A549 (cell line): ENCODE measurements around the gene IL1B. TPM values are rescaled to one million over a fixed set of nuclear protein-coding genes. Genes with fewer than 3 reads are reported as not detected.
A peak's percentile ranks its signal among the peaks of the same experiment; 100 is the strongest.

ENCODE experiments used
- ATAC-seq, 2 experiments: fragments of 200-7000 bp in 1 of 2; fragments of >200 bp in 1 of 2; cut with Nextera tagmentation in 1 of 2; cut with Tn5 transposase in 1 of 2; 3 replicates each; pipeline versions ENCODE4 v1.8.0 to v1.9.1; 2018 to 2020; ENCODE audit warnings: mild to moderate bottlenecking in 1 of 2, moderate library complexity in 1 of 2
- CTCF ChIA-PET: fragments of 300-600 bp; sonication (Branson Sonifier 250); formaldehyde crosslinking; extraction: SDS; loops from one replicate; lab custom pipeline; 2021; ENCODE audit warnings: antibody characterized with exemption, inconsistent platforms; lab: Yijun Ruan, JAX
- POLR2A ChIA-PET: fragments of 350-600 bp; formaldehyde crosslinking; extraction: SDS; loops from one replicate; lab custom pipeline; 2021; ENCODE audit warnings: antibody characterized with exemption, inconsistent platforms; lab: Yijun Ruan, JAX
- DNase-seq, 2 experiments: peaks; one replicate each; pipeline versions ENCODE4 v3.0.0 to v3.0.0-alpha.2; 2011 to 2016; ENCODE audit warnings: low read depth in 1 of 2, low spot score in 1 of 2
- FAIRE-seq: peaks from 2 replicates; lab custom pipeline; 2011; peaks lifted over from hg19 to GRCh38; lab: Jason Lieb, UNC
- H3K27ac ChIP-seq, 2 experiments: fragments of >200 bp; sonication (Bioruptor Twin); formaldehyde crosslinking; 3 replicates each; pipeline ENCODE4 v1.5.1; 2016 to 2017
- H3K4me1 ChIP-seq: fragments of >200 bp; sonication (Bioruptor Twin); formaldehyde crosslinking; 3 replicates; pipeline ENCODE4 v1.6.1; 2016
- H3K4me2 ChIP-seq: fragments of >200 bp; sonication (Bioruptor Twin); formaldehyde crosslinking; 3 replicates; pipeline ENCODE4 v1.6.1; 2016
- H3K4me3 ChIP-seq: fragments of >200 bp; sonication (Bioruptor Twin); formaldehyde crosslinking; 3 replicates; pipeline ENCODE4 v1.5.1; 2016
- H3K9me3 ChIP-seq: fragments of >200 bp; sonication (Bioruptor Twin); formaldehyde crosslinking; 3 replicates; pipeline ENCODE4 v1.6.1; 2016
- BHLHE40 ChIP-seq: IDR thresholded peaks from 2 replicates; pipeline ENCODE4 v1.6.1; 2012; ENCODE audit warnings: low read depth, low read length, inconsistent platforms
- CBX2 ChIP-seq: fragments of 200-600 bp; sonication (generic); IDR thresholded peaks from 2 replicates; pipeline ENCODE4 v1.6.1; 2016; ENCODE audit warnings: low read depth, mild to moderate bottlenecking, borderline replicate concordance
- CHD2 ChIP-seq: fragments of 150-350 bp; IDR thresholded peaks from 2 replicates; pipeline ENCODE4 v1.6.1; 2014; ENCODE audit warnings: low read length; ENCODE audit not compliant: partially characterized antibody
- EHF ChIP-seq: fragments of 250-450 bp; sonication (Bioruptor Pico); IDR thresholded peaks from 2 replicates; pipeline ENCODE4 v1.5.0; 2020; ENCODE audit warnings: mild to moderate bottlenecking
- EHMT2 ChIP-seq: fragments of 200-600 bp; sonication (generic); IDR thresholded peaks from 2 replicates; pipeline ENCODE4 v1.6.1; 2016; ENCODE audit warnings: antibody characterized with exemption, low read depth, mild to moderate bottlenecking, moderate library complexity
- FOSL2 ChIP-seq, 2 experiments: fragments of 450-650 bp in 1 of 2; fragments of >200 bp in 1 of 2; sonication (Bioruptor Twin) in 1 of 2; formaldehyde crosslinking; IDR thresholded peaks; 2 replicates each; pipeline versions ENCODE4 v1.5.0 to v1.6.1; 2016 to 2020; ENCODE audit warnings: mild to moderate bottlenecking in 1 of 2, moderate library complexity in 1 of 2
- GATA3 ChIP-seq: IDR thresholded peaks from 2 replicates; pipeline ENCODE4 v1.6.1; 2012; ENCODE audit warnings: borderline replicate concordance
- MAX ChIP-seq: IDR thresholded peaks from 2 replicates; pipeline ENCODE4 v1.6.1; 2012
- MAZ ChIP-seq: fragments of 150-350 bp; IDR thresholded peaks from 2 replicates; pipeline ENCODE4 v1.6.1; 2014; ENCODE audit warnings: antibody characterized with exemption, low read depth, low read length, borderline replicate concordance
- NFE2L2 ChIP-seq: fragments of 150-350 bp; conservative IDR thresholded peaks from 2 replicates; pipeline ENCODE4 v1.6.1; 2014; ENCODE audit warnings: low read length
- NPAS2 ChIP-seq: fragments of 250-450 bp; sonication (Bioruptor Pico); IDR thresholded peaks from 2 replicates; pipeline ENCODE4 v1.8.0; 2022; ENCODE audit warnings: mild to moderate bottlenecking, moderate library complexity, borderline replicate concordance
- NR3C1 ChIP-seq: fragments of >200 bp; sonication (Bioruptor Twin); formaldehyde crosslinking; IDR thresholded peaks from 3 replicates; pipeline ENCODE4 v1.6.1; 2017
- RAD21 ChIP-seq, 2 experiments: fragments of >200 bp in 1 of 2; sonication (Bioruptor Twin) in 1 of 2; formaldehyde crosslinking in 1 of 2; IDR thresholded peaks in 1 of 2; conservative IDR thresholded peaks in 1 of 2; 2 replicates in 1 of 2; 3 replicates in 1 of 2; pipeline ENCODE4 v1.6.1; 2012 to 2018; ENCODE audit warnings: inconsistent platforms in 1 of 2
- REST ChIP-seq: fragments of 200-600 bp; sonication (generic); IDR thresholded peaks from 2 replicates; pipeline ENCODE4 v1.6.1; 2016; ENCODE audit warnings: antibody characterized with exemption, mild to moderate bottlenecking, moderate library complexity
- TFCP2L1 ChIP-seq: fragments of 250-450 bp; sonication (Bioruptor Pico); IDR thresholded peaks from 2 replicates; pipeline ENCODE4 v1.5.0; 2021; ENCODE audit warnings: mild to moderate bottlenecking
- TP53 ChIP-seq: fragments of 250-450 bp; sonication (Bioruptor Pico); IDR thresholded peaks from 2 replicates; pipeline ENCODE4 v1.5.0; 2021; ENCODE audit warnings: mild to moderate bottlenecking, moderate library complexity
- ZFP36 ChIP-seq: fragments of 450-650 bp; IDR thresholded peaks from 2 replicates; pipeline ENCODE4 v1.6.1; 2014; ENCODE audit warnings: borderline replicate concordance; ENCODE audit not compliant: partially characterized antibody
- WGBS: methylation state at CpG from one replicate; pipeline ENCODE4 v1.1.6; 2017; ENCODE audit errors: missing lambda C conversion rate; 5-methylcytosine and 5-hydroxymethylcytosine counted together
- polyA plus RNA-seq, 4 experiments: library from polyadenylated mRNA; depleted of rRNA in 3 of 4; stranded (reverse); fragments of >200 nt; fragmentation: RNase III in 1 of 4; extraction: RNeasy Plus Mini Kit Qiagen cat#74134 plus additional on column Dnase treatment in 1 of 4; gene quantifications; 2 replicates in 3 of 4; 3 replicates in 1 of 4; pipeline ENCODE4 v1.2.3, GENCODE V29; 2011 to 2017
- TF ChIP-seq, protein P1 (sequence below): fragments of >200 bp; sonication (Bioruptor Twin); formaldehyde crosslinking; IDR thresholded peaks from 3 replicates; pipeline ENCODE4 v1.6.1; 2016
- TF ChIP-seq, protein P2 (sequence below): IDR thresholded peaks from 2 replicates; pipeline ENCODE4 v1.6.1; 2012

Gene IL1B
- polyA plus RNA-seq, 2 of the 4 experiments (the other 2 are of a cell fraction) = 0.54 to 0.70 TPM

DNA sequence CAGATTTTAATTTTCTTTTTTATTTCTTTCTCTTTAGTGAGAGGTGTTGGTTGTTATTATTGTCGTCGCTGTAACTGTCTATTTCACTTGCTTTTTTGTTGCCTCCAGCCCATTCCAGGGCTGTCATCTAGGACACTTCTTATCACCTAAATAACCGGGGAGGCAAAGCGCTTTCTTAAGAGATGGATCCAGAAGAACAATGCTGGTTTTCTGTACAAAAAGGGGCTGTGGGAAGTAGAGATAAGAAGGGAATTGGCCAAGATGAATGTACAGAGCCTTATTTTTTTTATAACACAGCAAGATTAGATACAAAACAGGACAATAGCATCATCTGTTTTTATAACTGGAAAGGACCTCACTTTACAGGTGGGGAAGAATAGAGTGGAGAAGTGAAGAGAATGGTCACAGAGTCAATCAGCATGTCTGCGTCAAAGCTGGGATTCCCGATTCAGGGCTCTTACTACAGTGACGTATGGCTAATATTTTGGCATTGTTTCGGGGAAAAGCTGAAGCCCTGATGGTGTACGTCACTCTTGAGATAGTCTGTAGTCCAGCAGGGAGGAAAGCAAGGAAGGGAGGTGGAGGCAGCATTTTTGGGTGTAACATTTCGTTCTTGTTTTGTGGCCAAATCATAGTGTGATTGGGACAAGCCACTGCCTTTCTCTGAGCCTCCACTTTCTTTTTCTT, 23.2 kb downstream of the IL1B start:
- no peak for DNase-seq

GRCh38 chr2:112812318-112813267, 24.0 kb downstream of the IL1B start:
- no peak for TF ChIP-seq RAD21 (conservative IDR thresholded peaks at IDR 0.05 in 1 of 2, IDR thresholded peaks at IDR 0.05 in 1 of 2)
- TF ChIP-seq NR3C1 = no peak
- TF ChIP-seq GATA3 = no peak
- TF ChIP-seq MAZ = no peak
- no peak for TF ChIP-seq ZFP36
- no peak for TF ChIP-seq EHF
- TF ChIP-seq CBX2 = no peak
- TF ChIP-seq TFCP2L1 = no peak
- no peak for TF ChIP-seq FOSL2 (IDR thresholded peaks at IDR 0.05)
- no peak for TF ChIP-seq FOSL2 (CRISPR knock-in tag; IDR thresholded peaks at IDR 0.05)
- TF ChIP-seq NPAS2 (CRISPR knock-in tag) = no peak
- no peak for TF ChIP-seq EHMT2
- FAIRE-seq (no peak), DNase-seq (no peak), ATAC-seq (no peak)
- Histone ChIP-seq H3K27ac (peak overlapping the region in 1 of 2 experiments; percentile 66; a peak in 1 of 6 replicates), H3K4me3 (no peak overlapping the region), H3K9me3 (no peaks in the 10 kb centered on the region), H3K4me1 (peaks cover 15% of the 10 kb centered on the region), H3K4me2 (peak overlapping the region; percentile 24; the same call in 2 of the 3 replicates)
- ChIA-PET POLR2A (no interaction called here), CTCF (interaction anchor here (1.5 to 2.3 kb wide), 3 partner anchors 61 to 72 kb away, joined by 4 to 6 read pairs (median 5); no protein-coding TSS in a partner anchor)
- 83% methylated on average over 14 of the region's 14 CpGs for WGBS

More for the DNA sequence above, 23.2 kb downstream of the IL1B start:
- no peak overlapping the region for H3K27ac ChIP-seq
- ChIA-PET CTCF (interaction anchor here (2.3 kb wide), 1 partner anchor 64 kb away, joined by 6 read pairs; no protein-coding TSS in a partner anchor), POLR2A (no interaction called here)
- no peak overlapping the region for H3K4me2 ChIP-seq
- H3K9me3 ChIP-seq = no peaks in the 10 kb centered on the region
- FAIRE-seq (no peak), ATAC-seq (no peak)
- H3K4me1 ChIP-seq = peaks cover 23% of the 10 kb centered on the region
- WGBS = 94% methylated on average over 10 of the region's 10 CpGs
- H3K4me3 ChIP-seq = no peak overlapping the region
- TF ChIP-seq, protein P1, sequence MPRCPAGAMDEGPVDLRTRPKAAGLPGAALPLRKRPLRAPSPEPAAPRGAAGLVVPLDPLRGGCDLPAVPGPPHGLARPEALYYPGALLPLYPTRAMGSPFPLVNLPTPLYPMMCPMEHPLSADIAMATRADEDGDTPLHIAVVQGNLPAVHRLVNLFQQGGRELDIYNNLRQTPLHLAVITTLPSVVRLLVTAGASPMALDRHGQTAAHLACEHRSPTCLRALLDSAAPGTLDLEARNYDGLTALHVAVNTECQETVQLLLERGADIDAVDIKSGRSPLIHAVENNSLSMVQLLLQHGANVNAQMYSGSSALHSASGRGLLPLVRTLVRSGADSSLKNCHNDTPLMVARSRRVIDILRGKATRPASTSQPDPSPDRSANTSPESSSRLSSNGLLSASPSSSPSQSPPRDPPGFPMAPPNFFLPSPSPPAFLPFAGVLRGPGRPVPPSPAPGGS = no peak
- TF ChIP-seq CBX2 = no peak
- TF ChIP-seq, protein P2, sequence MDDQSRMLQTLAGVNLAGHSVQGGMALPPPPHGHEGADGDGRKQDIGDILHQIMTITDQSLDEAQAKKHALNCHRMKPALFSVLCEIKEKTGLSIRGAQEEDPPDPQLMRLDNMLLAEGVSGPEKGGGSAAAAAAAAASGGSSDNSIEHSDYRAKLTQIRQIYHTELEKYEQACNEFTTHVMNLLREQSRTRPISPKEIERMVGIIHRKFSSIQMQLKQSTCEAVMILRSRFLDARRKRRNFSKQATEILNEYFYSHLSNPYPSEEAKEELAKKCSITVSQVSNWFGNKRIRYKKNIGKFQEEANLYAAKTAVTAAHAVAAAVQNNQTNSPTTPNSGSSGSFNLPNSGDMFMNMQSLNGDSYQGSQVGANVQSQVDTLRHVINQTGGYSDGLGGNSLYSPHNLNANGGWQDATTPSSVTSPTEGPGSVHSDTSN = no peak

DNA sequence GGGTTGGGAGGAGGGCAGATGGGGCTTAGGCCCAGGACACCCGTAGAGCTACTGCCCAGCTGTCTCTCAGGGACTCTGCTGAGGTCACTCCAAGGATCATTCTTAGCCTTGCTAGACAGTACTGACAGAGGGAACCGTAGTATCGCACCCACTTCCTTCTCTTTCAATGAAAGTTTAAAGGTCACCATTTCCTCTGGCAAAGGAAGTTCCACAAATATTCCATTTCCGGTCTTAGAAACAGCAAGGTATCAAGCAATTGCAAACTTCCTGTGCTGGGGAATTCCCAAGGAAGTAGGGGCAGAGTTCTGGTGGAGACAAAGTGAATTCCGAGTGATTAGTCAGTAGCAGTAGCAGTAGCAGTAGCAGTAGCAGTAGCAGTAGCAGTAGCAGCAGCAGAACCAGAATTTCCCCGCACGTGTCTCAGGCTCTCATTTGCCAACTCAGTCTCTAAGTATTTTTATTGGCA, 24.7 kb downstream of the IL1B start:
- DNase-seq = peak in 1 of 2 experiments; percentile 64
- peaks cover 14% of the 10 kb centered on the region for H3K4me1 ChIP-seq
- WGBS = 45% methylated on average over 7 of the region's 7 CpGs
- peak overlapping the region; percentile 24; the same call in 2 of the 3 replicates for H3K4me2 ChIP-seq
- ChIA-PET POLR2A (no interaction called here), CTCF (interaction anchor here (1.5 to 2.3 kb wide), 3 partner anchors 60 to 73 kb away, joined by 4 to 6 read pairs (median 5); no protein-coding TSS in a partner anchor)
- H3K4me3 ChIP-seq = no peak overlapping the region
- ATAC-seq = peak in 1 of 2 experiments; percentile 80; a peak in 3 of 6 replicates
- peak overlapping the region; percentile 27 to 66; a peak in 3 of 6 replicates for H3K27ac ChIP-seq
- FAIRE-seq = no peak
- TF ChIP-seq TP53 (CRISPR knock-in tag) = no peak
- TF ChIP-seq MAX = no peak
- no peak for TF ChIP-seq BHLHE40
- TF ChIP-seq GATA3 = no peak
- no peak for TF ChIP-seq EHF
- TF ChIP-seq REST = no peak
- no peak for TF ChIP-seq NFE2L2
- TF ChIP-seq CHD2 = no peak
- H3K9me3 ChIP-seq = 0 out of 3 replicates have a peak, but pooled peaks cover 4% of the 10 kb centered on the region
